Measurements from ENCODE around the gene PTGES2.
"Not testable (repeated sequence)": the region's sequence is repeated elsewhere in the genome, so short reads cannot be mapped to it uniquely, and the experiment has no call there.

The PTGES2 gene

GRCh38 chr9:128148509-128149000, 21.0 kb upstream of the PTGES2 start:
- no peaks in the 10 kb centered on the region for H3K36me3 Mint-ChIP-seq
- no peaks in the 10 kb centered on the region for H3K9me3 Mint-ChIP-seq (ENCODE audit: low read depth)
- no peak overlapping the region for H3K27ac Mint-ChIP-seq
- peaks cover 1% of the 10 kb centered on the region for H3K4me1 Mint-ChIP-seq (ENCODE audit: low read depth)
- no peaks in the 10 kb centered on the region for H3K27me3 Mint-ChIP-seq
- no peak overlapping the region for H3K4me3 Mint-ChIP-seq

GRCh38 chr9:128146591-128147120, 19.1 kb upstream of the PTGES2 start:
- Mint-ChIP-seq H3K27me3 (no peaks in the 10 kb centered on the region), H3K9me3 (ENCODE audit: low read depth) (no peaks in the 10 kb centered on the region), H3K36me3 (no peaks in the 10 kb centered on the region), H3K4me1 (ENCODE audit: low read depth) (peaks cover 11% of the 10 kb centered on the region), H3K27ac (no peak overlapping the region), H3K4me3 (no peak overlapping the region)

- Mint-ChIP-seq H3K4me3 (no peak overlapping the region), H3K27me3 (no peaks in the 10 kb centered on the region), H3K9me3 (ENCODE audit: low read depth) (no peaks in the 10 kb centered on the region), H3K4me1 (ENCODE audit: low read depth) (peaks cover 11% of the 10 kb centered on the region), H3K36me3 (no peaks in the 10 kb centered on the region), H3K27ac (no peak overlapping the region)
Observed at GRCh38 chr9:128145951-128146351, 18.4 kb upstream of the PTGES2 start.

GRCh38 chr9:128145536-128145935, 18.0 kb upstream of the PTGES2 start:
- H3K9me3 Mint-ChIP-seq (ENCODE audit: low read depth): no peaks in the 10 kb centered on the region
- H3K4me1 Mint-ChIP-seq (ENCODE audit: low read depth): peaks cover 11% of the 10 kb centered on the region
- no peaks in the 10 kb centered on the region for H3K36me3 Mint-ChIP-seq
- no peaks in the 10 kb centered on the region for H3K27me3 Mint-ChIP-seq
- no peak overlapping the region for H3K4me3 Mint-ChIP-seq
- H3K27ac Mint-ChIP-seq: no peak overlapping the region

GRCh38 chr9:128144239-128145181, 17.0 kb upstream of the PTGES2 start:
- Mint-ChIP-seq H3K36me3 (no peaks in the 10 kb centered on the region), H3K9me3 (ENCODE audit: low read depth) (no peaks in the 10 kb centered on the region), H3K27ac (peak overlapping the region; percentile 41), H3K4me1 (ENCODE audit: low read depth) (peaks cover 11% of the 10 kb centered on the region), H3K27me3 (no peaks in the 10 kb centered on the region), H3K4me3 (no peak overlapping the region)

- no peak overlapping the region for H3K4me3 Mint-ChIP-seq
- H3K4me1 Mint-ChIP-seq (ENCODE audit: low read depth): peaks cover 11% of the 10 kb centered on the region
- no peak overlapping the region for H3K27ac Mint-ChIP-seq
- H3K36me3 Mint-ChIP-seq: no peaks in the 10 kb centered on the region
- H3K9me3 Mint-ChIP-seq (ENCODE audit: low read depth): no peaks in the 10 kb centered on the region
- no peaks in the 10 kb centered on the region for H3K27me3 Mint-ChIP-seq
Observed at GRCh38 chr9:128143525-128144238, 16.2 kb upstream of the PTGES2 start.

- Mint-ChIP-seq H3K9me3 (ENCODE audit: low read depth) (no peaks in the 10 kb centered on the region), H3K27me3 (no peaks in the 10 kb centered on the region), H3K4me3 (no peak overlapping the region), H3K36me3 (no peaks in the 10 kb centered on the region), H3K4me1 (ENCODE audit: low read depth) (peaks cover 11% of the 10 kb centered on the region), H3K27ac (no peak overlapping the region)
Observed at GRCh38 chr9:128142596-128142995, 15.1 kb upstream of the PTGES2 start.

GRCh38 chr9:128142061-128142460, 14.5 kb upstream of the PTGES2 start:
- Mint-ChIP-seq H3K4me3 (peak overlapping the region; percentile 28), H3K4me1 (ENCODE audit: low read depth) (peaks cover 11% of the 10 kb centered on the region), H3K27me3 (no peaks in the 10 kb centered on the region), H3K36me3 (no peaks in the 10 kb centered on the region), H3K27ac (peak overlapping the region; percentile 51), H3K9me3 (ENCODE audit: low read depth) (no peaks in the 10 kb centered on the region)

GRCh38 chr9:128141604-128142003, 14.1 kb upstream of the PTGES2 start:
- no peaks in the 10 kb centered on the region for H3K9me3 Mint-ChIP-seq (ENCODE audit: low read depth)
- no peaks in the 10 kb centered on the region for H3K36me3 Mint-ChIP-seq
- no peaks in the 10 kb centered on the region for H3K27me3 Mint-ChIP-seq
- no peak overlapping the region for H3K4me3 Mint-ChIP-seq
- peaks cover 11% of the 10 kb centered on the region for H3K4me1 Mint-ChIP-seq (ENCODE audit: low read depth)
- no peak overlapping the region for H3K27ac Mint-ChIP-seq

- Mint-ChIP-seq H3K27ac (no peak overlapping the region), H3K4me1 (ENCODE audit: low read depth) (peaks cover 11% of the 10 kb centered on the region), H3K4me3 (no peak overlapping the region), H3K27me3 (no peaks in the 10 kb centered on the region), H3K36me3 (no peaks in the 10 kb centered on the region), H3K9me3 (ENCODE audit: low read depth) (no peaks in the 10 kb centered on the region)
Observed at GRCh38 chr9:128139621-128140020, 12.1 kb upstream of the PTGES2 start.

- H3K27me3 Mint-ChIP-seq: no peaks in the 10 kb centered on the region
- H3K4me3 Mint-ChIP-seq: no peak overlapping the region
- H3K9me3 Mint-ChIP-seq (ENCODE audit: low read depth): no peaks in the 10 kb centered on the region
- no peaks in the 10 kb centered on the region for H3K36me3 Mint-ChIP-seq
- peaks cover 6% of the 10 kb centered on the region for H3K4me1 Mint-ChIP-seq (ENCODE audit: low read depth)
- no peak overlapping the region for H3K27ac Mint-ChIP-seq
Observed at GRCh38 chr9:128138001-128138400, 10.5 kb upstream of the PTGES2 start.

- Mint-ChIP-seq H3K27ac (no peak overlapping the region), H3K4me1 (ENCODE audit: low read depth) (peaks cover 3% of the 10 kb centered on the region), H3K36me3 (no peaks in the 10 kb centered on the region), H3K27me3 (no peaks in the 10 kb centered on the region), H3K4me3 (no peak overlapping the region), H3K9me3 (ENCODE audit: low read depth) (no peaks in the 10 kb centered on the region)
Observed at GRCh38 chr9:128136816-128137793, 9.6 kb upstream of the PTGES2 start.

- H3K27ac Mint-ChIP-seq; H3K4me3 Mint-ChIP-seq; H3K4me1 Mint-ChIP-seq (ENCODE audit: low read depth); H3K36me3 Mint-ChIP-seq; H3K27me3 Mint-ChIP-seq; H3K9me3 Mint-ChIP-seq (ENCODE audit: low read depth): not testable (repeated sequence)
Observed at GRCh38 chr9:128135561-128135960, 8.0 kb upstream of the PTGES2 start.

GRCh38 chr9:128132139-128132538, 4.6 kb upstream of the PTGES2 start:
- not testable (repeated sequence) for H3K36me3 Mint-ChIP-seq; H3K27ac Mint-ChIP-seq; H3K9me3 Mint-ChIP-seq (ENCODE audit: low read depth); H3K27me3 Mint-ChIP-seq; H3K4me3 Mint-ChIP-seq
- H3K4me1 Mint-ChIP-seq (ENCODE audit: low read depth): peaks cover 11% of the 10 kb centered on the region

Data from activated naive CD8-positive, alpha-beta T cell (primary cell).